Stimulated activated CD4-positive, alpha-beta T cell treated with anti-CD3 and anti-CD28 coated beads, Interleukin-2, amount 100 ng/mL, for 4 hours (primary cell): ENCODE data around the gene SPRR2F.
"Not testable (repeated sequence)": the region's sequence is repeated elsewhere in the genome, so short reads cannot be mapped to it uniquely, and the experiment has no call there.

Source experiments
- DNase-seq: peaks from one replicate; pipeline ENCODE4 v3.0.0-alpha.2; 2020; ENCODE audit warnings: low read depth

Gene SPRR2F, protein sequence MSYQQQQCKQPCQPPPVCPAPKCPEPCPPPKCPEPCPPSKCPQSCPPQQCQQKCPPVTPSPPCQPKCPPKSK

DNA sequence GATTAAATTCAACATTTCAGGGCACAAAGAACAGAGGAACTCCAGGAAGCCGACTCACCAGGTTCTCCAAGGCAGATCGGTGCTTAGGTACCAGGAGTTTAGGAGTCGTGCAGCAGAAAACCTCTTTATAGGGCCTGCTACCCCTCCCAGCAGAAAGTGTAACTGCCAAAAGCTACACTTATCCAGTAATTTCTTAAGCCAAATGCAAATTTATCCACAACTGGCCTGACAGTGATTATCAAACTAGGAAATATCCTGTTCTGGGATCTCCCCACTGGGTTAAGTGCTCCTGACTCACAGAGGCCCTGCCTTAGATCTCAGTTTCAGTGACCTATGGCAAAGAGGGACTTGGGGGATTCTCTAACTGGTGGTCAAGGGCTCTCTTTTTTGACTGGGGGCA lies at the start of gene SPRR2F:
TSS of gene SPRR2F (minus strand) at position 101 of the 400 bp plus-strand sequence. CDS start 783 bp downstream, outside the sequence.
- no peak for DNase-seq

DNA sequence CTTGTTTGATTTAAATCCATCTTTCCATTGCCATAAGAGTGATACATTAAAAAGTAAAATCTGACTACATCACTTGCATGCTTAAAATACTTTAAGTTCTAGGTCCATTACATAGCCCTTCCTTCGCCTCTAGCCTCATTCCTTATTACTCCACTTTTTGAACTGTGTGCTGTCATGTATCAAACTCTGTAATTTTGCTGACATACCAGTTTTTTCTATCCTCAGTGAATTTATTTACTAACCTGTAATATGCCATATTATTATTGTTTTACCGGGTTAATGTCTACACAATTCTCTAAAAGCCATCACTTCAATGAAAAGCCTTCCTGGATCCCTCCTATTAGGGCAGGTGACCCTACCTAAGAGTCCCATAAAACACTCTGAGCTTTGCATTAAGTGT lies 42.2 kb upstream of the SPRR2F start:
- no peak for DNase-seq

DNA sequence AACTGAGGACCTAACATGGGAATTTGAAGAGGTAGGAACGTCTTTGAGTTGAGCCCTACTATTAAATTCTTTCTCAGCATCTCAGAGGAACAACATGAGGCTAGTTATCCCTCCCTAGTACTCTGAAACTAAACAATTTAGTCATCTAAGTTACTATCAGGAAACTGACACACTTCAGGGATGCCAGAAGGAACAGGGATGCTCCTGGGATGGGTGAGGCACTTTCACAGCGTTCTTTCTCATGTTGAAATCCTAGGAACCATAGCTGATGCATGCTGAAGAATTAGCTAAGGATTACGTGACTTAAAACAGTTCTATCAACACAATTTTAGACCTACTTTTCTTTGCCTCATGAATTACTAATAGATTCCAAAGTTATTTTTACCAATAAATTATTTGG lies 39.2 kb upstream of the SPRR2F start:
- no peak for DNase-seq

DNA sequence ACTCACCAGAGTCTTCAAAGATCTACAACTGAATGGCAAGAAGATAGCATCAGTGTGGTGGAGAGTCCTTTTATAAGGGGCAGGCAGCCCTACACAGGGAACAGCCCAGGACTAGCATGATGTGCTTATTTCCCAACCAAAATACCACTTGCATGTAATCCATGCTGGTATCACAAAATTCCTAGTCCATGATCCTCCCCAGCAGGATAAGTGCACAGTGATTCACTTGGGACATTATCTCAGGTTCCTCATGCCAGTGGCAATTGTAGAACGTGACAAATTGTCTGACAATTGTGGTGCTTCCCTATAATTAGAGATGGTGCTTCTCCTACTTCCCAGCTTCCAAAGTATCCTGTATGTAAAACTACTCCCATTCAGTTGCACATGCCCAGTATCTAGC lies 37.5 kb upstream of the SPRR2F start, which contains the start of gene SPRR2G:
TSS of gene SPRR2G (minus strand) at position 45 of the 400 bp plus-strand sequence. CDS start 780 bp downstream, outside the sequence.
- no peak for DNase-seq

DNA sequence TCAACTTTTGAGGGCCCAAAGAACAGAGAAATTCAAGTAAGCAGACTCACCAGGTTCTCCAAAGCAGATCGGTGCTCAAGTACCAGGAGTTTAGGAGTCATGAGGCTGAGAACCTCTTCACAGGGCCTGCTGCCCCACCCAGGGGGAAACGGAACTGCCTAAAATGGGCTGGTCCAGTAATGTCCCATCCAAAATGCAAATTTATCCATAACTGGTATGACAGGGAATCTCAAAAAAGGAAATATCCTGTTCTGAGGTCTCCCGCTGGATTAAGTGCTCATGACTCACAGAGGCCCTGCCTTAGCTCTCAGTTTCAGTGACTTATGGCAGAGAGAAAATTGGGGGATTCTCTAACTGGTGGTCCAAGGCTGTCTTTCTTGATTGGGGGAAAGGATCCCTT lies 28.1 kb upstream of the SPRR2F start:
- DNase-seq = no peak

DNA sequence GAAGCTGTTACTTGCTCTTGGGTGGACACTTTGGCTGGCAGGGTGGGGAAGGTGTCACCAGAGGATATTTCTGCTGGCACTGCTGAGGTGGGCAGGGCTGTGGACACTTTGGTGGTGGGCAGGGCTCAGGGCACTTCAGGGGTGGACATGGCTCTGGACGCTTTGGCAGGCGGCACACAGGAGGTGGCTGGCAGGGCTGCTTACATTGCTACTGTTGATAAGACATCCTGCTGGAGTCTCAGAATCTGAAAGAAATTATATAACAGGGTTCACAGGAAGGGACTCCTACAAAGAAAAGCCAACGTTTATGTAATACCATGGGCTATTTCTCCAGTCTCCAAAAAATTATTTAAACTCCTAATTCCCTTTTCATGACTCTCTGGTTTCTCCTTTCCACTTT lies 27.2 kb upstream of the SPRR2F start:
- no peak for DNase-seq

DNA sequence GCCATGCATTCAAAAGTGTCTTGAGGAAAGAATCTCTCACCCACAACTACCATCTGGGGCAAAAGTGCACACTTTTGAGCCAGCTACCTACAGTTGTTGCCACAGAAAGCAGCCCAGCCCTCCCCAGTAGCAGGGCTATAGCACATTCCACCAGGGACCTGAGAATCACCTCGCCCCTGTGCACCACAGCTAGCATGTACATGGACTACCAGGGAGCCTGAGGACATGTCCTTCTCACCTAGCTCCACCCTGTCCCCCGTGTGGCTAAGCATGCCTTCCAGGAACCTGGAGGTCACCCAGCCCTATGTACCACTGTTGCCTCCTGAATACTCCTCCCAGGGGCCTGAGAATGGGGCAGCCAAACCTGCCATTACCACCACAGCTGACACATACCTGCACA lies 20.4 kb upstream of the SPRR2F start:
- no peak for DNase-seq

DNA sequence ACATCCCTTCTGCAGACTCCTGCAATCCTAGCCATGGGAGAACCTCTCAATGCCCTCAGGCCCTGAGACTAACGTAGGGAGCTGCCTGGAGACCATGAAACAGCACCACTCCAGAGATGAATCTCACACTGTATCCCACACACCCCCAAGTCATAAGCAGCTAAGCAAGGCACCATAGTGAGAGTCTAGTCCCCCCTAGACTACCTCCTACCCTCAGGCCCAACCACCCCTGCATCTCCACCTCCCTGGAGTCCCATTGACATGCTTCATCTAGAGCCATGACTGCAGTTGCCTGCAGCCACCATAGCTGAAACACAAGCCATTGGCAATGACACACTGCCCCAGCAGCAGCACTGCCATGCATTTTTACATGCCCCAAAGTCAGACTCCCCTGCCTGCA lies 20.0 kb upstream of the SPRR2F start:
- DNase-seq = no peak

DNA sequence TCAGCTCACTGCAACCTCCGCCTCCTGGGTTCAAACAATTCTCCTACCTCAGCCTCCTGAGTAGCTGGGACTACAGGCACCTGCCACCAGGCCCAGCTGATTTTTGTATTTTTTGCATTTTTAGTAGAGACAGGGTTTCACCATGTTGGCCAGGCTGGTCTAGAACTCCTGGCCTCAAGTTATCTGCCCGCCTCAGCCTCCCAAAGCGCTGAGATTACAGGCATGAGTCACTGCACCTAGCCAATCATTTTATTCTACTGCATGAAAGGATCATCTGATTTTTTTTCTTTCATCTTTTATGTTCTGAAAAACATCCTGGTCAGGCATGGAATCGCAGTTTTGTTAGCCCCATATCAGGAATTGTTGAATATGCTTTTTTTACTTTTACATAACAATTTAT lies 15.4 kb upstream of the SPRR2F start:
- not testable (repeated sequence) for DNase-seq

DNA sequence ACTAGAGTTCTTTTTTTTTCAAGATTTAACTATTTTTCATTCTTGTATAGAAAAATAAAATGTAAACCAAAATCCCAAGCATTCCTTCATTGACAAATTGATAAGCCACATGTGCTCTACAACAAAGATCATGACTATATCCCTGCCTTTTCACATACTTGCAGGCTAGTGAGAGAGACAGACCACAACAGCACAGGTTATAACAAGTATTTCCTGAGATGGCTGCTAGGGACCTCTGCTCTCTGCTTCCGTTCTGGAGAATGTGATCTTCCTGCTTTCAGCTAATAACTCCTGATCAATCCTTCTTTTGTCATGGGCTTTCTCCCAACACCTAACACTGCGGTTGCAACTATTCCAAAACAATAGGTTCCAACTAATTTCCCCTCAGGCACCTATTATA lies 14.0 kb upstream of the SPRR2F start:
- no peak for DNase-seq

DNA sequence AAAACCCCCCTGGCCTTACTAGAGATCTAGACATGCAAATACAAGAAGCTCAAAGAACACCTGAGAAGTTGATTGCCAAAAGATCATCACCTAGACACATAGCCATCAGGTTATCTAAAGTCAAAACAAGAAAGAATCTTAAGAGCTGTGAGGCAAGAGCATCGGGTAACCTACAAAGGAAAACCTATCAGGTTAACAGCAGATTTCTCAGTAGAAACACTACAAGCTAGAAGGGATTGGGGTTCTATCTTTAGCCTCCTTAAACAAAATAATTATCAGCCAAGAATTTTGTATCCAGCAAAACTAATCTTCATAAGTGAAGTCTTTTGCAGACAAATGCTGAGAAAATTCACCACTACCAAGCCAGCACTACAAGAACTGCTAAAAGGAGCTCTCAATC lies 12.2 kb upstream of the SPRR2F start:
- no peak for DNase-seq

DNA sequence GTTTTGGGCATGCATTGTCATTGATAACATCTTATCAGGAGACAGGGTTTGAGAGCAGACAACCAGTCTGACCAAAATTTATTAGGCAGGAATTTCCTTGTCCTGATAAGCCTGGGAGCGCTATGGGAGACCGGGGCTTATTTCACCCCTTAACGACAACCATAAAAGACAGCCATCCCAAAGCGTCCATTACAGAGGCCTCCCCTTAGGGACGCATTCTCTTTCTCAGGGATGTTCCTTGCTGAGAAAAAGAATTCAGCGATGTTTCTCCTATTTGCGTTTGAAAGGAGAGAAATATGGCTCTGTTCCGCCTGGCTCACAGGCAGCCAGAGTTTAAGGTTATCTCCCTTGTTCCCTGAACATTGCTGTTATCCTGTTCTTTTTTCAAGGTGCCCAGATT lies 10.5 kb upstream of the SPRR2F start:
- DNase-seq = not testable (repeated sequence)

DNA sequence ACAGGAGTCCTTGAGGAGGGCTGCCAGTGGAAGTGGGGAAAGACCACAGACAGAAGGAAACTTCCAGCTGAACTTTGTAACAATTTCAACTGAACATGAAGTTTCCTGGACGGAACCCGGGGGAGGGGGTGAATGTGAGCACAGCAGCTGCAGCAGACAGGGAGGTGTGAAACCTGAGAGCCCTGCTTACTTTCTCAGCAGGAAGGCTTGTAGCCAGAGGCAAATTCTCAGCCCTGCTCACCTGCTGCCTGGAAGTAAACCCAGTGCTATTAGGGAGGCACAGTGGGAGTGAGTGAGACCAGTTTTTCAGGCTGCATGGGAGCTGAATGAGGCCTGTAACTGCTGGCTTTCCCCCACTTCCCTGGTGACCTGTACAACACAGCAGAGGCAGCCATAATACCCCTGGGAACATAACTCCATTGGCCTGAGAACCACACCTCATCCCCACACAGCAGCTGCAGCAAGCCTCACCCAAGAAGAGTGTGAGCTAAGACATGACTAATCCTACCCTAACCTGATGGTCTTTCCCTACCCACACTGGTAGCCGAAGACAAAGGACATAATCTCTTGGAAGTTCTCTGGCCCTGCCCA lies 9.6 kb upstream of the SPRR2F start:
- DNase-seq = no peak

DNA sequence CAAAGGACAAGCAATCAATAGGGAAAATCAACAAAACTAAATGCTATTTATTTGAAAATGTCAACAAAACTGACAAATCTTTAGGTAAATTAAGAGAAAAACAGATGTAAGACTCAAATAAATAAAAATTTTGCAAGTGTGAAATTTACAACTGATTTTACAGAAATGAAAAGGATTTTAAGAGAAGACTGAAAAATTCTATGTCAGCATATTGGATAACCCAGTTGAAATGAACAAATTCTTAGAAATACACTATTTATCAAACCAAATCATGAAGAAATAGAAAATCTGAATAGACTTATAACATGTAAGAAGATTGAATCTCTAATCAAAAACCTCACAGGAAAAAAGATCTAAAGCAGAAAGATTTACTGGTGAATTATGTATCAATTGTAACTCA lies 7.6 kb upstream of the SPRR2F start:
- no peak for DNase-seq

DNA sequence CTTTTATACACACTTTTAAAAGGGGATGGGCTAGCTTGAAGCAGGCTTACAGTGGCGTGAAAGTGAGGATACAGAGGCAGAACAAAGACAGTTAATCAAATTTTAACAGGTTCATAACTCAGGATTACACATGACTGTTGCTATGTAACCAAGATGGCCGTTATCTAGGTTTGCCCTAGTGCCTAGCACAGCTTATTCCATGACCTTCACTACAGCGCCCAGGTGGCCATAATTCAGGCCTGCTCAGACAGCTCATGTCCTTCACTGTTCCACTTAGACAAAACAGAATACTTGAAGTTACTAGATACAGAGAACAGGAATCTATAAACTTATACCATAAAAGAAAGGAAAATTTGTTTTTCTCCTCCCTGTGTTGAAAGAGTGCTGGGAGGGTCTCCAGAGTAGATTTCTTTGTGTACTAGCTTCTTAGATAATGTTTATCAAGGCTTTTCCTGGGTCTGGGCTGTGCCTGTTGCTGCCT lies 6.2 kb upstream of the SPRR2F start:
- DNase-seq = no peak

DNA sequence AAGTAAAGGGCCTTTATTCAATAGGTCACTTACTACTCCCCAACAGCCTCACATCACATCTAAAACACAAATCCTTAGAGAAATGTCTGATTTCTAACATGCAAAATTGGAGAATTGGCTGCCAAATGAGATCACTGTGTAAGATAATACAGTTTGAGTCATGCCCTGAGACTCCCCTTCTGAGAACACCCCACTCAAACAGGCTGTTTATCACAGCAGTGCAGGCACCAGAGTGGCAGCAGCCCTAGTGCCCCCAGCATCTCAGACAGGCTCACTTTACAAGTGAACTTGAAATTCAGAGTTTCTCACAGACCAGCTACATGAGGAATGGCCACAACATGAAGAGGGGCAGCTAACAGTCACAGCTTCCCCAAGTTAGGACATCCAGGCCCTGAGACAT lies 1.9 kb upstream of the SPRR2F start:
- not testable (repeated sequence) for DNase-seq

DNA sequence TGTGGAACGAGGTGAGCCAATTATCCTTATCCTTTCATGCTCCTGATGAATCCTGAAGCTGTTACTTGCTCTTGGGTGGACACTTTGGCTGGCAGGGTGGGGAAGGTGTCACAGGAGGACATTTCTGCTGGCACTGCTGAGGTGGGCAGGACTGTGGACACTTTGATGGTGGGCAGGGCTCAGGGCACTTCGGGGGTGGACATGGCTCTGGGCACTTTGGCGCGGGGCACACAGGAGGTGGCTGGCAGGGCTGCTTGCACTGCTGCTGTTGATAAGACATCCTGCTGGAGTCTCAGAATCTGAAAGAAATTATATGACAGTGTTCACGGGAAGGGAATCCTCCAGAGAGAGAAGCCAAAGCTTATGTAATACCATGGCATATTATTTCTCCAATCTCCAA lies 862 bp downstream of the SPRR2F start:
- not testable (repeated sequence) for DNase-seq

DNA sequence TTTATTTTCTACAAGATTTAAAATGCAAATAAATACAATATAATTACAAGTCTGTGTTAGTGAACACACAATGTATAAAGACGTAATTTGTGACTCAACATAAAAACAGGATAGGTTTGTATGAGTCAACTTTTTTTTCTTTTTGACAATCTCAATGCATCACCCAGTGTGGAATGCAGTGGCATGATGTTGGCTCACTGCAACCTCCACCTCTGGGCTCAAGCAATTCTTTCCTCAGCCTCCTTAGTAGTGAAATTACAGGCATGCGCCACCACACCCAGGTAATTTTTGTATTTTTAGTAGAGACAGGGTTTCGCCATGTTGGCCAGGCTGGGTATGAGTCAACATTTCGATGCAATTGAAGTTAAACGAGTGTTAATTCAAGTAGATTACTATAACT lies 13.1 kb downstream of the SPRR2F start:
- DNase-seq = no peak

DNA sequence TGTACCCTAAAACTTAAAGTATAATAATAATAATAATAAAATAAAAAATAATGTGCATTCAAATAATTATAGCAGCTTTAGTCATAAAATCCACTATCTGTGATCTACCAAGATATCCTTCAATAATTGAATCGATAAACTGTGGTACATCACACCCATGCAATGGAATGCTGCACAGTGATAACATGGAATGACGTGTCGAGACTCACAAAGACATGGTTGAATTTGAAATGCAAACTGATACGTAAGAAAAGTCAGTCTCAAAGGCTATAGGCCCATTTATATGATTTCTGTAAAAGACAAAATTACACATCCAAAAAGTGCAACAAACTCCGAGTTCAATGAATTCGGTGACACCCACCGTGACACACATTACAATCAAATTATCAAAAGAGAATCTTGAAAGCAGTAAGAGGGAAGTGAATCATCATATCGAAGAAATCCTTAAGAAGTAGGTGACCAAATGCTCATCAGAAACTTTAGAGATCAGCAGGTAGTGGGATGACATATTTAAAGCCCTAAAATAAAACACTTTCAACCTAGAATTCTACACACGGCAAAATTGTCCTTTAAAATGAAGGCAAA lies 13.8 kb downstream of the SPRR2F start:
- no peak for DNase-seq

DNA sequence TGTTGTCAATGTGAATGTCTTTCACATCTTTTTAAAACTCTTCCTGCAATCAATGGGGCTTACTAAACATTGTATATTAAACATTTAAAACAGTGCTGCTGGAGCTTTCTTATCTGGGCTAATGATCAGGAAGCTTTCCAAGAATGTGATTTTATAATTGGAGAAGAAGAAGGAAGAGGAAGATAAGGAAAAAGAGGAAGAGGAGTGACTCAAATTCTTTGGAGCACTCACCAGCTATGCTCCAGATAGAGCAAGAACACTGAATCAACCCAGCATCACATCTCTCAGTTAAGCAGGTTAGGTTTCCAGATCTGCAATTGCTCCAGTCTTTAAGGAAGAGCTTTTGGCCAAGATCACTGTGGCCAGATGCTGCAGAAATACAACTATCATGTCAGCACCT lies 17.6 kb downstream of the SPRR2F start:
- no peak for DNase-seq

DNA sequence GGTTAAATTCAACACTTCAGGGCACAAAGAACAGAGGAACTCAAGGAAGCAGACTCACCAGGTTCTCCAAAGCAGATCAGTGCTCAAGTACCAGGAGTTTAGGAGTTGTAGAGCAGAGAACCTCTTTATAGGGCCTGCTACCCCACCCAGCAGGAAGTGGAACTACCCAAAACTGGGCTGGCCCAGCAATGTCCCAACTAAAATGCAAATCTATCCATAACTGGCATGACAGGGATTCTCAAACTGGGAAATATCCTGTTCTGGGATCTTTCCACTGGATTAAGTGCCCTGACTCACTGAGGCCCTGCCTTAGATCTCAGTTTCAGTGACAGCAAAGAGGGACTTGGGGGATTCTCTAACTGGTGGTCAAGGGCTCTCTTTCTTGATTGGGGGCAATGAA lies 18.9 kb downstream of the SPRR2F start, which contains the start of gene SPRR2E:
TSS of gene SPRR2E (minus strand) at position 101 of the 400 bp plus-strand sequence. CDS start 775 bp downstream, outside the sequence.
- no peak for DNase-seq

DNA sequence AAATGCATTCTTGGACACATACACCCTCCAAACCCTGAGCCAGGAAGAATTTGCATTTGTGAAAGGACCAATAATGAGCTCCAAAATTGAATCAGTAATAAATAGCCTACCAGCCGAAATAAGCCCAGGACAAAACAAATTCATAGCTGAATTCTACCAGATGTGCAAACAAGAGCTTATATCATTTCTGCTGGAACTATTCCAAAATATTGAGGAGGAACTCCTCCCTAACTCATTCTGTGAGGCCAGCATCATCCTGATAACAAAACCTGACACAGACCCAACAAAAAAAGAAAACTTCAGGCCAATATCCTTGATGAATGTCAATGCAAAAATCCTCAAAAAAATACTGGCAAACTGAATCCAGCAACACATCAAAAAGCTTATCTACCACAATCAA lies 25.7 kb downstream of the SPRR2F start:
- DNase-seq = no peak

DNA sequence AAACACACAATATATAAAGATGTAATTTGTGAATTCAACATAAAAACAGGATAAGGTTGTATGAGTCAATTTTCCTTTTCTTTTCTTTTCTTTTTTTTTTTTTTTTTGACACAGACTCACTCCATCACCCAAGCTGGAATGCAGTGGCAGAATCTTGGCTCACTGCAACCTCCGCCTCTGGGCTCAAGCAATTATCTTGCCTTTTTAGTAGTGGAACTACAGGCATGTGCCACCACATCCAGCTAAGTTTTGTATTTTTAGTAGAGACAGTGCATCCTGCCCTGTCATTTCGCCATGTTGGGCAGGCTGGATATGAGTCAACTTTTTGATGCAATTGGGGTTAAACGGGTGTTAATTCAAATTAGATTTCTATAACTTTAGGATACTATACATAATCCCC lies 31.6 kb downstream of the SPRR2F start:
- DNase-seq = no peak
